Measurements from ENCODE around the gene TSPYL1.
"Not testable (repeated sequence)": the region's sequence is repeated elsewhere in the genome, so short reads cannot be mapped to it uniquely, and the experiment has no call there.

TSPYL1 gene

GRCh38 chr6:116279232-116280160, at the start of gene TSPYL1:
Gene TSPYL1 (minus strand): TSS chr6:116279930. CDS start chr6:116279830, 100 bp downstream.
- peak; percentile 86 to 88 for DNase-seq (ENCODE audit: low read depth in 2 of 2)

- no peak for DNase-seq (ENCODE audit: low read depth in 2 of 2)
Observed at GRCh38 chr6:116329156-116329555, 49.4 kb upstream of the TSPYL1 start.

GRCh38 chr6:116328528-116328903, 48.8 kb upstream of the TSPYL1 start:
- no peak for DNase-seq (ENCODE audit: low read depth in 2 of 2)

- no peak for DNase-seq (ENCODE audit: low read depth in 2 of 2)
Observed at GRCh38 chr6:116327803-116328527, 48.2 kb upstream of the TSPYL1 start.

GRCh38 chr6:116326996-116327395, 47.3 kb upstream of the TSPYL1 start:
- DNase-seq (ENCODE audit: low read depth in 2 of 2) = no peak

- DNase-seq (ENCODE audit: low read depth in 2 of 2) = no peak
Observed at GRCh38 chr6:116326181-116326671, 46.5 kb upstream of the TSPYL1 start.

GRCh38 chr6:116325634-116326132, 46.0 kb upstream of the TSPYL1 start:
- not testable (repeated sequence) for DNase-seq (ENCODE audit: low read depth in 2 of 2)

GRCh38 chr6:116323863-116324262, 44.1 kb upstream of the TSPYL1 start:
- no peak for DNase-seq (ENCODE audit: low read depth in 2 of 2)

- not testable (repeated sequence) for DNase-seq (ENCODE audit: low read depth in 2 of 2)
Observed at GRCh38 chr6:116321933-116322332, 42.2 kb upstream of the TSPYL1 start.

GRCh38 chr6:116316772-116317467, 37.2 kb upstream of the TSPYL1 start:
- DNase-seq (ENCODE audit: low read depth in 2 of 2) = no peak

- no peak for DNase-seq (ENCODE audit: low read depth in 2 of 2)
Observed at GRCh38 chr6:116314878-116315277, 35.1 kb upstream of the TSPYL1 start.

- DNase-seq (ENCODE audit: low read depth in 2 of 2) = no peak
Observed at GRCh38 chr6:116314218-116314617, 34.5 kb upstream of the TSPYL1 start.

- no peak for DNase-seq (ENCODE audit: low read depth in 2 of 2)
Observed at GRCh38 chr6:116313101-116313776, 33.5 kb upstream of the TSPYL1 start.

GRCh38 chr6:116309657-116310056, 29.9 kb upstream of the TSPYL1 start:
- no peak for DNase-seq (ENCODE audit: low read depth in 2 of 2)

GRCh38 chr6:116309001-116309400, 29.3 kb upstream of the TSPYL1 start:
- DNase-seq (ENCODE audit: low read depth in 2 of 2) = no peak

GRCh38 chr6:116307633-116308032, 27.9 kb upstream of the TSPYL1 start:
- no peak for DNase-seq (ENCODE audit: low read depth in 2 of 2)

GRCh38 chr6:116307001-116307400, 27.3 kb upstream of the TSPYL1 start:
- DNase-seq (ENCODE audit: low read depth in 2 of 2) = no peak

- DNase-seq (ENCODE audit: low read depth in 2 of 2) = no peak
Observed at GRCh38 chr6:116304538-116305097, 24.9 kb upstream of the TSPYL1 start.

GRCh38 chr6:116301104-116301503, 21.4 kb upstream of the TSPYL1 start:
- no peak for DNase-seq (ENCODE audit: low read depth in 2 of 2)

GRCh38 chr6:116300566-116300965, 20.8 kb upstream of the TSPYL1 start:
- DNase-seq (ENCODE audit: low read depth in 2 of 2) = no peak

GRCh38 chr6:116298973-116299372, 19.2 kb upstream of the TSPYL1 start:
- DNase-seq (ENCODE audit: low read depth in 2 of 2) = no peak
